GM23338 (cell line): ENCODE results near the gene SLC35F6.

Experiments
- POLR2AphosphoS5 ChIP-seq: IDR thresholded peaks from 2 replicates; pipeline ENCODE4 v1.6.1; 2016; ENCODE audit warnings: antibody characterized with exemption, low read depth
- ZNF331 ChIP-seq: fragments of 250-450 bp; sonication (Bioruptor Pico); IDR thresholded peaks from 2 replicates; pipeline ENCODE4 v1.5.0; 2020; ENCODE audit warnings: low read depth, mild to moderate bottlenecking, moderate library complexity
- TF ChIP-seq, protein P1 (sequence below), 2 experiments: fragments of 200-600 bp in 1 of 2; sonication (generic) in 1 of 2; conservative IDR thresholded peaks; 2 replicates each; pipeline versions ENCODE4 v1.5.1 to v1.6.1; 2016 to 2017; ENCODE audit warnings: antibody characterized with exemption in 2 of 2, low read depth in 2 of 2, mild to moderate bottlenecking in 2 of 2, moderate library complexity in 1 of 2

DNA sequence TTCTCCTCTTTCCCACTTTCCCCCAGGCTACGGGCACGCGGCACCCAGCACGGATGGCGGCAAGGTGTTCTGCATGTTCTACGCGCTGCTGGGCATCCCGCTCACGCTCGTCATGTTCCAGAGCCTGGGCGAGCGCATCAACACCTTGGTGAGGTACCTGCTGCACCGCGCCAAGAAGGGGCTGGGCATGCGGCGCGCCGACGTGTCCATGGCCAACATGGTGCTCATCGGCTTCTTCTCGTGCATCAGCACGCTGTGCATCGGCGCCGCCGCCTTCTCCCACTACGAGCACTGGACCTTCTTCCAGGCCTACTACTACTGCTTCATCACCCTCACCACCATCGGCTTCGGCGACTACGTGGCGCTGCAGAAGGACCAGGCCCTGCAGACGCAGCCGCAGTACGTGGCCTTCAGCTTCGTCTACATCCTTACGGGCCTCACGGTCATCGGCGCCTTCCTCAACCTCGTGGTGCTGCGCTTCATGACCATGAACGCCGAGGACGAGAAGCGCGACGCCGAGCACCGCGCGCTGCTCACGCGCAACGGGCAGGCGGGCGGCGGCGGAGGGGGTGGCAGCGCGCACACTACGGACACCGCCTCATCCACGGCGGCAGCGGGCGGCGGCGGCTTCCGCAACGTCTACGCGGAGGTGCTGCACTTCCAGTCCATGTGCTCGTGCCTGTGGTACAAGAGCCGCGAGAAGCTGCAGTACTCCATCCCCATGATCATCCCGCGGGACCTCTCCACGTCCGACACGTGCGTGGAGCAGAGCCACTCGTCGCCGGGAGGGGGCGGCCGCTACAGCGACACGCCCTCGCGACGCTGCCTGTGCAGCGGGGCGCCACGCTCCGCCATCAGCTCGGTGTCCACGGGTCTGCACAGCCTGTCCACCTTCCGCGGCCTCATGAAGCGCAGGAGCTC is 36.2 kb upstream of the SLC35F6 start:
- TF ChIP-seq, protein P1, sequence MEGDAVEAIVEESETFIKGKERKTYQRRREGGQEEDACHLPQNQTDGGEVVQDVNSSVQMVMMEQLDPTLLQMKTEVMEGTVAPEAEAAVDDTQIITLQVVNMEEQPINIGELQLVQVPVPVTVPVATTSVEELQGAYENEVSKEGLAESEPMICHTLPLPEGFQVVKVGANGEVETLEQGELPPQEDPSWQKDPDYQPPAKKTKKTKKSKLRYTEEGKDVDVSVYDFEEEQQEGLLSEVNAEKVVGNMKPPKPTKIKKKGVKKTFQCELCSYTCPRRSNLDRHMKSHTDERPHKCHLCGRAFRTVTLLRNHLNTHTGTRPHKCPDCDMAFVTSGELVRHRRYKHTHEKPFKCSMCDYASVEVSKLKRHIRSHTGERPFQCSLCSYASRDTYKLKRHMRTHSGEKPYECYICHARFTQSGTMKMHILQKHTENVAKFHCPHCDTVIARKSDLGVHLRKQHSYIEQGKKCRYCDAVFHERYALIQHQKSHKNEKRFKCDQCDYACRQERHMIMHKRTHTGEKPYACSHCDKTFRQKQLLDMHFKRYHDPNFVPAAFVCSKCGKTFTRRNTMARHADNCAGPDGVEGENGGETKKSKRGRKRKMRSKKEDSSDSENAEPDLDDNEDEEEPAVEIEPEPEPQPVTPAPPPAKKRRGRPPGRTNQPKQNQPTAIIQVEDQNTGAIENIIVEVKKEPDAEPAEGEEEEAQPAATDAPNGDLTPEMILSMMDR (conservative IDR thresholded peaks at IDR 0.05; ENCODE audit: low read depth in 2 of 2): peak; percentile 11 to 39; a peak in 2 of 4 replicates
- no peak for TF ChIP-seq POLR2AphosphoS5
- TF ChIP-seq ZNF331 (CRISPR knock-in tag): no peak
